NT2/D1 (cell line): ENCODE results near the gene DNM3.

Source experiments
- SUZ12 ChIP-seq: IDR thresholded peaks from 2 replicates; pipeline ENCODE4 v1.6.1; 2011; ENCODE audit not compliant: insufficient read length, insufficient read depth; ENCODE audit errors: extremely low read depth
- YY1 ChIP-seq: IDR thresholded peaks from 2 replicates; pipeline ENCODE4 v1.6.1; 2011; ENCODE audit not compliant: insufficient read length, insufficient read depth
- ZNF274 ChIP-seq: IDR thresholded peaks from 2 replicates; pipeline ENCODE4 v1.6.1; 2011; ENCODE audit warnings: mild to moderate bottlenecking, low read depth, low read length

- TF ChIP-seq ZNF274 (no peak), YY1 (no peak), SUZ12 (no peak)
Observed at GRCh38 chr1:172003766-172004530, 162.7 kb downstream of the DNM3 start.
